ENCODE data around the gene ATP6V0C.

- TF ChIP-seq CTCF (conservative IDR thresholded peaks at IDR 0.05; ENCODE audit: low read depth, low read length) = no peak
- no peak for TF ChIP-seq EZH2 (IDR thresholded peaks at IDR 0.05; ENCODE audit: low read length, unreplicated experiment)
These were observed 15.9 kb upstream of the ATP6V0C start for GRCh38 chr16:2497695-2498484.

Measured in PC-3 (cell line).